Psoas muscle (tissue), 8 donors: Measurements from ENCODE around the gene KIF6. TPM values are rescaled to one million over a fixed set of nuclear protein-coding genes. Genes with fewer than 3 reads are reported as not detected.
A peak's percentile ranks its signal among the peaks of the same experiment; 100 is the strongest.

ENCODE experiments used
- ATAC-seq, 4 donors: fragments of 200-7000 bp; cut with Tn5 transposase; one replicate each; pipeline ENCODE4 v1.9.1; 2020; ENCODE audit warnings: moderate library complexity in 3 of 4, mild to moderate bottlenecking in 2 of 4
- DNase-seq, 2 donors: peaks; one replicate each; pipeline ENCODE4 v3.0.0-alpha.2; 2020
- H3K27ac ChIP-seq: fragments of 200-600 bp; one replicate; pipeline ENCODE4 v1.8.0; 2022
- H3K27me3 ChIP-seq, 3 donors: fragments of 200-600 bp in 1 of 3; one replicate each; pipeline versions ENCODE4 v1.6.1 to v1.8.0; 2013 to 2022; ENCODE audit warnings: low read length in 2 of 3, mild to moderate bottlenecking in 2 of 3, moderate library complexity in 1 of 3; ENCODE audit not compliant: insufficient read depth in 3 of 3
- H3K36me3 ChIP-seq, 2 donors: fragments of 200-600 bp in 1 of 2; one replicate each; pipeline versions ENCODE4 v1.6.1 to v1.8.0; 2013 to 2022; ENCODE audit warnings: low read depth in 1 of 2, mild to moderate bottlenecking in 1 of 2, moderate library complexity in 1 of 2; ENCODE audit not compliant: insufficient read depth in 1 of 2
- H3K4me1 ChIP-seq: fragments of 200-600 bp; one replicate; pipeline ENCODE4 v1.8.0; 2022
- H3K4me3 ChIP-seq: fragments of 200-600 bp; one replicate; pipeline ENCODE4 v1.8.0; 2022; ENCODE audit warnings: mild to moderate bottlenecking
- H3K9me3 ChIP-seq: fragments of 200-600 bp; one replicate; pipeline ENCODE4 v1.8.0; 2022
- CTCF ChIP-seq: fragments of 200-600 bp; IDR thresholded peaks from one replicate; pipeline ENCODE4 v1.8.0; 2022; ENCODE audit warnings: antibody characterized with exemption
- WGBS, 3 donors: extraction: QIAGEN DNeasy Blood & Tissue Kit; methylation state at CpG; one replicate each; pipeline versions ENCODE4 v1.1.6 to v1.1.7; 2013; 5-methylcytosine and 5-hydroxymethylcytosine counted together
- intact Hi-C, 2 donors: fragments of 100-400 bp; cut with DNase I; formaldehyde crosslinking; loops; one replicate each; pipeline versions ENCODE4 v1.11.0 to v1.14.2; 2022
- polyA plus RNA-seq, 3 donors: library from polyadenylated mRNA; stranded (reverse); fragments of 200-250 nt; gene quantifications; one replicate each; pipeline ENCODE4 v1.2.3, GENCODE V29; 2013
- total RNA-seq, 4 donors: library from RNA; stranded (reverse); fragmentation: NEBNext Ultra II Directional in 2 of 4; extraction: Animal tissue kit (Norgen Biotek cat#: 25700) in 2 of 4; gene quantifications; one replicate each; pipeline versions ENCODE4 v1.2.1 to v1.2.4, GENCODE V29; 2021 to 2023
- donor health status: healthy with polysubstance abuse.
- donor health status: DM: no; HTN: no; CAD: no; lungs with moderate emphysema.
- donor health status: Bipolar disorder and iron deficiency.
- donor health status: healthy.
- donor health status: DM: yes; HTN: yes; CAD: no.
- donor health status: DM: no; HTN: no; CAD: no.
- donor health status: DM: no; HTN: no; CAD: no.
- donor health status: DM: yes; HTN: yes; CAD: no.

Gene KIF6
- total and polyA plus RNA-seq, 7 donors = 0.03 to 0.17 (median 0.09) TPM; not detected in 2

- WGBS, 3 donors = 62 to 68% (median 66%) methylated on average over 2 of the region's 2 CpGs
These were observed 175.0 kb downstream of the KIF6 start for GRCh38 chr6:39550191-39550590.

DNA sequence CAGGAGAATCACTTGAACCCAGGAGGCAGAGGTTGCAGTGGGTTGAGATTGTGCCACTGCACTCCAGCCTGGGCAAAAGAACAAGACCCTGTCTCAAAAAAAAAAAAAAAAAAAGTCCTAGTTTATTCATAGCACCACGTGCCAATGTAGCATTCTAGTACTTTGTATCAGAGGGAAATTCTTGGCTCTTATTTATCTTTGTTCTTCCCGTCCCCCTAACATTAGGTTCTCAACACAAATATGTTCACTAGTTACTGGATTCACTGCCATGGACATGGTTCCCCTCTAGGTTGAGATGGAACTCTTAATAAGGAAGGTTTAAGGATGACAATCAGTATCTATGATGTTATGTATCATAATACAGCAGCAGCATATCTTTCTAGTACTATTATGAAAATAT is 178.5 kb downstream of the KIF6 start:
- Histone ChIP-seq H3K4me3 (no peak overlapping the region), H3K4me1 (no peaks in the 10 kb centered on the region), H3K36me3 (no peaks in the 10 kb centered on the region), H3K27me3 (no peaks in the 10 kb centered on the region), H3K27ac (no peak overlapping the region), H3K9me3 (no peaks in the 10 kb centered on the region)
- ATAC-seq (no peak), DNase-seq (no peak)
- no peak for TF ChIP-seq CTCF
- intact Hi-C loops = no loop called here
- 38 to 46% (median 41%) methylated on average over 2 of the region's 2 CpGs for WGBS, 3 donors

More at GRCh38 chr6:39550191-39550590, 175.0 kb downstream of the KIF6 start:
- intact Hi-C loops = no loop called here
- Histone ChIP-seq H3K4me1 (no peaks in the 10 kb centered on the region), H3K27me3 (no peaks in the 10 kb centered on the region), H3K4me3 (no peak overlapping the region), H3K27ac (no peak overlapping the region), H3K36me3 (no peaks in the 10 kb centered on the region), H3K9me3 (no peaks in the 10 kb centered on the region)
- TF ChIP-seq CTCF = no peak
- DNase-seq (no peak), ATAC-seq (no peak)

DNA sequence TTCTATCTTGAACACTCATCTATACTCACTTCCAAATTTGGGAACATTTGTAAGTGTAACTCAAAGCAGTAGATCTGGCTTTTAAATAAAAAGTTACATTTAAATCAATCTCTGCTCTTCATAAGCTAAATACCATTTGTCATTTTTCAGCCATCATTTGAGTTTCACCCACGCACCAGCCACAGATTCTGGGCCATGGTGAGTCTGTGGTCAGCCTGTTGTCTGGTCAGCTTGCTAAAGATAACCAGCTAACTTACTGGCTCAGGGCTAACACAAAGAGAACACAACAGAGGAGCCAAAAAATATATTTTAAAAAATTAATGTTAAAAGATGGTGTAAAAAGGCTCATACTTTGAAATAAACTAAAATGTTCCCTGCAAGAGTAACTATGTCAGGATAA is 181.3 kb downstream of the KIF6 start:
- H3K4me1 ChIP-seq = no peaks in the 10 kb centered on the region
- TF ChIP-seq CTCF = no peak
- H3K4me3 ChIP-seq = no peak overlapping the region
- DNase-seq (no peak), ATAC-seq (no peak)
- intact Hi-C loops = no loop called here
- H3K27ac ChIP-seq = no peak overlapping the region
- no peaks in the 10 kb centered on the region for H3K36me3 ChIP-seq
- H3K27me3 ChIP-seq = no peaks in the 10 kb centered on the region
- WGBS, 3 donors = 77 to 89% (median 78%) methylated on average over 1 of the region's 1 CpG
- H3K9me3 ChIP-seq = no peaks in the 10 kb centered on the region

GRCh38 chr6:39543095-39543494 is 182.1 kb downstream of the KIF6 start:
- H3K36me3 ChIP-seq = no peaks in the 10 kb centered on the region
- 4 to 16% (median 7%) methylated on average over 2 of the region's 2 CpGs for WGBS, 3 donors
- no peaks in the 10 kb centered on the region for H3K9me3 ChIP-seq
- intact Hi-C loops = no loop called here
- TF ChIP-seq CTCF = no peak
- no peak overlapping the region for H3K27ac ChIP-seq
- no peaks in the 10 kb centered on the region for H3K27me3 ChIP-seq
- peak; percentile 39 to 72 (median 56) for ATAC-seq
- no peak overlapping the region for H3K4me3 ChIP-seq
- DNase-seq = peak; percentile 54 to 60
- no peaks in the 10 kb centered on the region for H3K4me1 ChIP-seq

DNA sequence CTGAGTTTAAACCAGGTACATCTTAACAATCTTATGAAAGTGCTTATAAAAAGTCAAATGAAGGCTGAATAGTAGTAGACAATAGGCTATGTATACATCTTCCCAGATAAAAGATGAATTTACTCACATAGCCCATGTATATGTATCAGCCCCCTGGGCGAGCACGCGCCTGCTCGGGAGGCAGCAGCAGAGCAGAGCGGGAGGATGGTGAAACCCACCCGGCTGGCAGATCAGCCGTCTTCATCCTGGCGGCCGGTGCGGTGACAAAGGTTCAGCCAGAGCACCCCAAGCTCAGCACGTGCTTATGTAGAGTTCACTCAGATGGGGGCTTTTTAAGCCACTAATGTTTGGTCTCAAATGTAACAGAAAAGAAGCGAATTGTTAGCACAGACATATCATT is 184.8 kb downstream of the KIF6 start:
- H3K36me3 ChIP-seq = no peaks in the 10 kb centered on the region
- 90 to 95% (median 94%) methylated on average over 12 of the region's 12 CpGs for WGBS, 3 donors
- no peak for TF ChIP-seq CTCF
- intact Hi-C loops = no loop called here
- no peaks in the 10 kb centered on the region for H3K27me3 ChIP-seq
- ATAC-seq (no peak), DNase-seq (no peak)
- no peak overlapping the region for H3K27ac ChIP-seq
- no peaks in the 10 kb centered on the region for H3K9me3 ChIP-seq
- no peaks in the 10 kb centered on the region for H3K4me1 ChIP-seq
- no peak overlapping the region for H3K4me3 ChIP-seq
